Memory B cell (primary cell): ENCODE measurements around the gene CHD1.
"Not testable (repeated sequence)": the region's sequence is repeated elsewhere in the genome, so short reads cannot be mapped to it uniquely, and the experiment has no call there.

Source experiments
- ATAC-seq: fragments of 150-1000 bp; cut with Tn5 transposase; 2 replicates; pipeline ENCODE4 v1.10.0; 2021; ENCODE audit warnings: low read depth, mild to moderate bottlenecking, moderate library complexity
- DNase-seq, 2 donors: peaks; one replicate each; pipeline ENCODE4 v3.0.0; 2022; ENCODE audit warnings: low spot score in 2 of 2
- H3K27ac Mint-ChIP-seq: one replicate; pipeline ENCODE4 v1.8.0; 2022; ENCODE audit warnings: mild to moderate bottlenecking, moderate library complexity, mixed read lengths
- H3K27me3 Mint-ChIP-seq: one replicate; pipeline ENCODE4 v1.8.0; 2022; ENCODE audit warnings: mixed read lengths
- H3K36me3 Mint-ChIP-seq: one replicate; pipeline ENCODE4 v1.8.0; 2022; ENCODE audit warnings: mild to moderate bottlenecking, mixed read lengths
- H3K4me1 Mint-ChIP-seq: one replicate; pipeline ENCODE4 v1.8.0; 2022; ENCODE audit warnings: mixed read lengths
- H3K4me3 Mint-ChIP-seq: one replicate; pipeline ENCODE4 v1.8.0; 2022; ENCODE audit warnings: mild to moderate bottlenecking, moderate library complexity, mixed read lengths
- H3K9me3 Mint-ChIP-seq: one replicate; pipeline ENCODE4 v1.8.0; 2022; ENCODE audit warnings: mixed read lengths

The CHD1 gene

DNA sequence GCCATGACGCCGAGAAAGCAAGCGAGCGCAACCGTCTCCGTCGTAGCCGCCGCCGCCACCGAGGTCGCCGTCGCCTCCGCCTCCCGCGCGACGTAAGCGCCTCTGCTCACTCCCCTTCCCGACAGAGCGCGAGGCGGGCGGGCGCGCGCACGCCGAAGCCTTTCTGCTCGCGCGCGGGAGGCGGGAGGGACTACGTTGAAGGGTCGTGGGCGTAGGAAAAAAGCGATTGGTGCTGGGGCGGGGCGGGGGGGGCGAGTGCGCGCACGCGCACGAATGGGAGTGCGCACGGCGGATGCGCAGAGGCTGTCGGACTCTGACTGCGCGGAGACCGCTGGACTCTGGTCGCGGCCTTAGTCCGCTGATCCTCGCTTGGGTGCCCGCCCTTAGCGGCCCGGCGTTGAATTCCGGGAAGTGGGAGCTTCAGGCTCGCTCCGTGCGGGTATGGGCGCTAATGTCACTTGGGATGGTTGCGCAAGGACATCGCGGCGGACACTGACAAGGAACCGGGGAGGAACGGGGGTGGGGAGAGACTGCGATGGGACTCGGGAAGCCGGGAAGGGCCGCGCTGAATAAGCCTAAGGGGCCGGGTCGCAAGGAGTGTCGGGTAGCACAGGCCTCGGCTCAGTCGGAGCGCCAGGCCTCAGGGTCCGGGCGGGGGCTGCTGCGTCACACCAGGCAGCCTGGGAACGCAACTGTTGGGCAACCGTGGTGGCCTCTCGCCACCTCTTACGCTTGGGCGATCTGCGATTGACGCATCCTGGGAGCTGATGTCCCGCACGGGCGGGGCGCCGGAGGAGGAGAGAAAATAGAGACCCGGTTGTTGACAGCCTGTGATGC is at the start of gene CHD1:
TSS of gene CHD1 (minus strand) at position 135 of the 837 bp plus-strand sequence. CDS start 2,621 bp downstream, outside the sequence.
- no peaks in the 10 kb centered on the region for H3K27me3 Mint-ChIP-seq
- H3K27ac Mint-ChIP-seq, result peak within 1 kb of the TSS; percentile 98
- ATAC-seq, result peak; percentile 63
- peaks cover 3% of the 10 kb centered on the region for H3K9me3 Mint-ChIP-seq
- peak within 1 kb of the TSS; percentile 98 for H3K4me3 Mint-ChIP-seq
- peaks cover 26% of the 10 kb centered on the region for H3K4me1 Mint-ChIP-seq
- peak; percentile 90 to 94 for DNase-seq
- H3K36me3 Mint-ChIP-seq, result peaks cover 4% of the 10 kb centered on the region

DNA sequence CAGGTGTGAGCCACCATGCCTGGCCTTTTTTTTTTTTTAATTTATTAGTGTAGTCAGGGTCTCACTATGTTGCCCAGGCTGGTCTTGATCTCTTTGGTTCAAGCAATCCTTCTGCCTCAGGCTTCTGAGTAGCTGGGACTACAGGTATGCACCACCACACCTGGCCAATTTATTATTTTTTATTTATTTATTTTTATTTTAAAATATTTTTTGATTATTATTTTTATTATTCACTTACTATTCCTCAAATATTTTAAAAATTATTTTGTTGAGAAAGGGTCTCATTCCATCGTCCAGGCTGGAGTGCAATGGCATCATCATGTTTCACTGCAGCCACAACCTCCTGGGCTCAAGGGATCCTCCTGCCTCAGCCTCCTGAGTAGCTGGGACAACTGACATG is 49.7 kb upstream of the CHD1 start:
- ATAC-seq, result no peak
- H3K27me3 Mint-ChIP-seq, result no peaks in the 10 kb centered on the region
- H3K27ac Mint-ChIP-seq, result peak overlapping the region; percentile 12
- H3K4me3 Mint-ChIP-seq, result no peak overlapping the region
- peaks cover 16% of the 10 kb centered on the region for H3K4me1 Mint-ChIP-seq
- DNase-seq, result no peak
- H3K9me3 Mint-ChIP-seq, result no peaks in the 10 kb centered on the region
- no peaks in the 10 kb centered on the region for H3K36me3 Mint-ChIP-seq

- ATAC-seq, result no peak
- H3K4me1 Mint-ChIP-seq, result peaks cover 19% of the 10 kb centered on the region
- DNase-seq, result no peak
- H3K4me3 Mint-ChIP-seq, result no peak overlapping the region
- no peaks in the 10 kb centered on the region for H3K9me3 Mint-ChIP-seq
- no peaks in the 10 kb centered on the region for H3K27me3 Mint-ChIP-seq
- no peaks in the 10 kb centered on the region for H3K36me3 Mint-ChIP-seq
- H3K27ac Mint-ChIP-seq, result peak overlapping the region; percentile 12
Observed at GRCh38 chr5:98977723-98978122, 48.9 kb upstream of the CHD1 start.

GRCh38 chr5:98975682-98976407 is 47.0 kb upstream of the CHD1 start:
- Mint-ChIP-seq H3K36me3 (no peaks in the 10 kb centered on the region), H3K4me3 (peak overlapping the region; percentile 32), H3K9me3 (no peaks in the 10 kb centered on the region), H3K4me1 (peaks cover 19% of the 10 kb centered on the region), H3K27ac (peak overlapping the region; percentile 1), H3K27me3 (no peaks in the 10 kb centered on the region)
- peak; percentile 98 for ATAC-seq
- peak in 1 of 2 donors; percentile 15 for DNase-seq

- Mint-ChIP-seq H3K4me1 (peaks cover 19% of the 10 kb centered on the region), H3K27ac (peak overlapping the region; percentile 1), H3K4me3 (peak overlapping the region; percentile 52), H3K9me3 (no peaks in the 10 kb centered on the region), H3K36me3 (no peaks in the 10 kb centered on the region), H3K27me3 (no peaks in the 10 kb centered on the region)
- DNase-seq (no peak), ATAC-seq (peak; percentile 28)
Observed at GRCh38 chr5:98975223-98975622, 46.4 kb upstream of the CHD1 start.

DNA sequence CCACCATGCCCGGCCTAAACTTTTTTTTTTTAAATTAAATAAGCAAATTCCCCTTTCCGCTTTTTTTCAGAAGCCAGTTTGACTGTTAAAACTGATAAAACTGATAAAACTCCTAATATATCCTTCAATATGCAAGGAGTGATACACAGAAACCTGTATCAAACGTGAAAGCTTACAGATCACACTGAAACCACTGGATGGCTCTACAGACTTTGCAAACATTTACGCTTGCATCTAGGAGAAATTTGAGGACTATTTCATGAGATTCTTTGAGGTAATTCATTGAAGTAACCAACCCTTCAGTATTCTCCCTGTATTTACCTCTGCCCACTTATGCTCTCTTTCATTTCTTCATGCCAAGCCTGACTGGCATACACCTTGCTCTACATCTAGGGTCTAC is 40.6 kb upstream of the CHD1 start:
- Mint-ChIP-seq H3K4me3 (no peak overlapping the region), H3K27ac (no peak overlapping the region), H3K27me3 (no peaks in the 10 kb centered on the region), H3K36me3 (no peaks in the 10 kb centered on the region), H3K9me3 (no peaks in the 10 kb centered on the region), H3K4me1 (peaks cover 3% of the 10 kb centered on the region)
- ATAC-seq, result no peak
- DNase-seq, result no peak

- no peaks in the 10 kb centered on the region for H3K27me3 Mint-ChIP-seq
- no peak for DNase-seq
- peaks cover under 1% of the 10 kb centered on the region for H3K4me1 Mint-ChIP-seq
- no peak overlapping the region for H3K27ac Mint-ChIP-seq
- H3K9me3 Mint-ChIP-seq, result no peaks in the 10 kb centered on the region
- no peak for ATAC-seq
- H3K36me3 Mint-ChIP-seq, result no peaks in the 10 kb centered on the region
- H3K4me3 Mint-ChIP-seq, result no peak overlapping the region
Observed at GRCh38 chr5:98968056-98968564, 39.3 kb upstream of the CHD1 start.

GRCh38 chr5:98965226-98965625 is 36.4 kb upstream of the CHD1 start:
- Mint-ChIP-seq H3K4me1 (peaks cover 5% of the 10 kb centered on the region), H3K4me3 (no peak overlapping the region), H3K36me3 (no peaks in the 10 kb centered on the region), H3K27ac (no peak overlapping the region), H3K9me3 (no peaks in the 10 kb centered on the region), H3K27me3 (no peaks in the 10 kb centered on the region)
- no peak for ATAC-seq
- no peak for DNase-seq

DNA sequence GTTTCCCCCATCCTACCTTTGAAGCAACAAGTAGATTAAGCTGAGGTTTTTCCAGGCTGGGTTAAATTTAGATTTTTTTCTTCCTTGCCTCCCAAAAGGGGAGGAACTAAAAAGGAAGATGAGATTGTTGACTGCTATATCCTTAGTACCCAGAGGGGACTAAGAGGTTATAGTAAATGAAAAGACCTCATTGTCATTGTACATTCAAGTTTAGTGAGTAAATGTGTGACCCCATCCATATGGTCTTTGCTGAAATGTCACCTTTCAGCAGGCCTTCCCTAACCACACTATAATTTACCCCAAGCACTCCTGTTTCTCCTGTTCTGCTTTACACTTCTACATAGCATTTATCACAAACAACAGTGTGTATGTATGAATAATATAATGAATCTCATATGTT is 35.8 kb upstream of the CHD1 start:
- DNase-seq (no peak), ATAC-seq (no peak)
- Mint-ChIP-seq H3K36me3 (no peaks in the 10 kb centered on the region), H3K4me3 (no peak overlapping the region), H3K4me1 (peaks cover 5% of the 10 kb centered on the region), H3K27ac (no peak overlapping the region), H3K9me3 (no peaks in the 10 kb centered on the region), H3K27me3 (no peaks in the 10 kb centered on the region)

GRCh38 chr5:98963019-98963418 is 34.2 kb upstream of the CHD1 start:
- Mint-ChIP-seq H3K36me3 (no peaks in the 10 kb centered on the region), H3K27me3 (no peaks in the 10 kb centered on the region), H3K27ac (no peak overlapping the region), H3K4me3 (no peak overlapping the region), H3K9me3 (no peaks in the 10 kb centered on the region), H3K4me1 (peaks cover 5% of the 10 kb centered on the region)
- no peak for ATAC-seq
- DNase-seq, result no peak

- Mint-ChIP-seq H3K36me3 (no peaks in the 10 kb centered on the region), H3K27ac (no peak overlapping the region), H3K27me3 (no peaks in the 10 kb centered on the region), H3K4me3 (no peak overlapping the region), H3K4me1 (peaks cover 5% of the 10 kb centered on the region), H3K9me3 (no peaks in the 10 kb centered on the region)
- no peak for DNase-seq
- ATAC-seq, result no peak
Observed at GRCh38 chr5:98962587-98962986, 33.8 kb upstream of the CHD1 start.

DNA sequence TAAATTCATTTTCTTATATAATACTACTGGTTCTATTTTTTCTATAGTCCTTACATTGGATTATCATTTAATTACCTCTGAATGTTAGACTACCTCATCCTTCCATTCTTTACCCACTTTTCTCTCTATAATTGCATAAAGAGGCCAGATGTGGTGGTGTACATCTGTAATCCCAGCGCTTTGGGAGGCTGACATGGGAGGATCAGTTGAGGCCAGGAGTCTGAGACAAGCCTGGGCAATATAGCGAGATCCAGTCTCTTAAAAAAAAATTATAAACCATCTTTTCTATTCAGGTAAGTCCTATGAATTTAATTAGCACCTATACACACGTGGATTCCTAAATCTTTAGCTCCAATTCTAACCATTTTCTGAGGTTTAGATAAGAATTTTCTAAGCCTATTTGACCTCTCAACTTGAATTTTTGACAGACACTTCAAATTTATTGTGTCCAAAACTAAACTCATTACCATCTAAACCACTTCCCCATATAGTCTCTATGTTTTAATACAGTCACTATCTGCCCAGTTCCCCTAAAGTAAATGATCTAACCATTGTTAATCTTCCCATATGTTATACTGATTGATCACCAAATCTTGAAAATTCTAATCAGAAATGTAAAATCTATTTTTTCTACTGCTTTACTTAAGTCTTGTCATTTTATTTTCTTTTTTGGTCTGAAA is 33.0 kb upstream of the CHD1 start:
- Mint-ChIP-seq H3K4me3 (no peak overlapping the region), H3K27ac (no peak overlapping the region), H3K9me3 (no peaks in the 10 kb centered on the region), H3K27me3 (no peaks in the 10 kb centered on the region), H3K4me1 (peaks cover 5% of the 10 kb centered on the region), H3K36me3 (no peaks in the 10 kb centered on the region)
- DNase-seq, result no peak
- ATAC-seq, result no peak

DNA sequence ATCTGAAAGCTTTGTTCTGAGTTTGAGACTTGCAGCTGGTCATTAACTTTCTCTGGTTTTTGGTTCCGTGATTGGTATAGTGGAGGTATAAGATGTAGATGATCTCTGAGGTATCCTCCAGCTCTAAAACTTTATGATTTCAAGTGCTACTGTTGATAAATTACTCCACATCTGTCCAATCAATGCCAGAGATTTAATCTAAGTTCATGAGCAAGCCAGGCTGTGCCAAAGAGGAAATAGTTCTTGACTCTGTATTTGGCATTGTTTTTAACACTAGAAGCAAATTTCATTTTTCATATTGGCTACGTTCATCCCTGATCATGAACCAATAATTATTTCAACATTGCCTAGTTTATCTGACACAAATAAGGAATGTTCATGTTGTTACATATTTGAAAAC is 28.5 kb upstream of the CHD1 start:
- peaks cover 3% of the 10 kb centered on the region for H3K4me1 Mint-ChIP-seq
- ATAC-seq, result no peak
- no peak overlapping the region for H3K4me3 Mint-ChIP-seq
- H3K27me3 Mint-ChIP-seq, result no peaks in the 10 kb centered on the region
- H3K36me3 Mint-ChIP-seq, result no peaks in the 10 kb centered on the region
- no peak for DNase-seq
- H3K9me3 Mint-ChIP-seq, result no peaks in the 10 kb centered on the region
- H3K27ac Mint-ChIP-seq, result no peak overlapping the region

DNA sequence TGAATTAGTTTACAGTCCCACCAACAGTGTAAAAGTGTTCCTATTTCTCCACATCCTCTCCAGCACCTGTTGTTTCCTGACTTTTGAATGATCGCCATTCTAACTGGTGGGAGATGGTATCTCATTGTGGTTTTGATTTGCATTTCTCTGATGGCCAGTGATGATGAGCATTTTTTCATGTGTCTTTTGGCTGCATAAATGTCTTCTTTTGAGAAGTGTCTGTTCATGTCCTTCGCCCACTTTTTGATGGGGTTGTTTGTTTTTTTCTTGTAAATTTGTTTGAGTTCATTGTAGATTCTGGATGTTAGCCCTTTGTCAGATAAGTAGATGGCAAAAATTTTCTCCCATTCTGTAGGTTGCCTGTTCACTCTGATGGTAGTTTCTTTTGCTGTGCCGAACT is 27.1 kb upstream of the CHD1 start:
- not testable (repeated sequence) for DNase-seq, ATAC-seq, H3K27me3 Mint-ChIP-seq, H3K4me1 Mint-ChIP-seq, H3K27ac Mint-ChIP-seq, H3K36me3 Mint-ChIP-seq, H3K9me3 Mint-ChIP-seq, H3K4me3 Mint-ChIP-seq
